Neuronal stem cell (in vitro differentiated cells): ENCODE results near the gene XYLT1.

Experiments
- DNase-seq: peaks from one replicate; pipeline ENCODE4 v3.0.0-alpha.2; 2013; ENCODE audit warnings: low spot score
- H2AFZ ChIP-seq: one replicate; pipeline ENCODE4 v1.6.1; 2013; ENCODE audit warnings: mild to moderate bottlenecking, low read length, inconsistent platforms
- H2AK5ac ChIP-seq: 2 replicates; pipeline ENCODE4 v1.6.1; 2013; ENCODE audit warnings: low read depth, mild to moderate bottlenecking, inconsistent platforms, low read length, moderate library complexity, mixed read lengths
- H2BK120ac ChIP-seq: 2 replicates; pipeline ENCODE4 v1.6.1; 2013; ENCODE audit warnings: low read depth, mild to moderate bottlenecking, inconsistent platforms, low read length, moderate library complexity, mixed read lengths
- H2BK12ac ChIP-seq: one replicate; pipeline ENCODE4 v1.6.1; 2013; ENCODE audit warnings: low read length, inconsistent platforms
- H2BK15ac ChIP-seq: 2 replicates; pipeline ENCODE4 v1.6.1; 2013; ENCODE audit warnings: mild to moderate bottlenecking, low read length, inconsistent platforms, mixed read lengths
- H2BK5ac ChIP-seq: one replicate; pipeline ENCODE4 v1.6.1; 2013; ENCODE audit warnings: inconsistent platforms, mild to moderate bottlenecking, low read length, moderate library complexity
- H3K14ac ChIP-seq: one replicate; pipeline ENCODE4 v1.6.1; 2013; ENCODE audit warnings: low read length, inconsistent platforms
- H3K18ac ChIP-seq: 2 replicates; pipeline ENCODE4 v1.6.1; 2013; ENCODE audit warnings: low read length, inconsistent platforms
- H3K23ac ChIP-seq: 2 replicates; pipeline ENCODE4 v1.6.1; 2013; ENCODE audit warnings: low read depth, mild to moderate bottlenecking, mixed read lengths, low read length, inconsistent platforms; ENCODE audit not compliant: poor library complexity
- H3K27ac ChIP-seq: replicated peaks from 3 replicates; pipeline ENCODE4 v1.5.1; 2013; ENCODE audit warnings: low read length, inconsistent platforms
- H3K27me3 ChIP-seq, 3 experiments: 2 replicates each; pipeline ENCODE4 v1.6.1; 2013; ENCODE audit warnings: low read length in 3 of 3, mild to moderate bottlenecking in 2 of 3, inconsistent platforms in 1 of 3, low read depth in 1 of 3, mixed read lengths in 1 of 3, moderate library complexity in 1 of 3; ENCODE audit not compliant: control insufficient read depth in 3 of 3, insufficient read depth in 3 of 3
- H3K36me3 ChIP-seq, 2 donors: replicated peaks in 1 of 2; 2 replicates each; pipeline ENCODE4 v1.6.1; 2013; ENCODE audit warnings: low read length in 2 of 2; ENCODE audit not compliant: control insufficient read depth in 2 of 2, insufficient read depth in 2 of 2
- H3K4ac ChIP-seq: 2 replicates; pipeline ENCODE4 v1.6.1; 2013; ENCODE audit warnings: inconsistent platforms, mild to moderate bottlenecking, low read length, moderate library complexity
- H3K4me1 ChIP-seq, 2 donors: 1 replicate in 1 of 2; 2 replicates in 1 of 2; pipeline ENCODE4 v1.6.1; 2013; ENCODE audit warnings: low read length in 2 of 2, low read depth in 1 of 2; ENCODE audit not compliant: control insufficient read depth in 2 of 2, insufficient read depth in 1 of 2
- H3K4me2 ChIP-seq: one replicate; pipeline ENCODE4 v1.6.1; 2013; ENCODE audit warnings: mild to moderate bottlenecking, low read length, inconsistent platforms; ENCODE audit not compliant: insufficient read depth, poor library complexity, severe bottlenecking
- H3K4me3 ChIP-seq, 2 donors: 2 replicates each; pipeline ENCODE4 v1.5.1; 2013; ENCODE audit warnings: low read length in 2 of 2, mild to moderate bottlenecking in 2 of 2, inconsistent platforms in 1 of 2, moderate library complexity in 1 of 2
- H3K79me1 ChIP-seq: one replicate; pipeline ENCODE4 v1.6.1; 2013; ENCODE audit warnings: low read depth, mild to moderate bottlenecking, inconsistent platforms, low read length, moderate library complexity
- H3K9ac ChIP-seq: one replicate; pipeline ENCODE4 v1.6.1; 2013; ENCODE audit warnings: mild to moderate bottlenecking, low read depth, low read length, inconsistent platforms; ENCODE audit not compliant: poor library complexity
- H3K9me3 ChIP-seq, 2 donors: replicated peaks in 1 of 2; 2 replicates each; pipeline versions ENCODE3 to v1.6.1; 2013; ENCODE audit warnings: low read length in 2 of 2, mild to moderate bottlenecking in 2 of 2, inconsistent platforms in 1 of 2, low read depth in 1 of 2, mixed read lengths in 1 of 2, moderate library complexity in 1 of 2; ENCODE audit not compliant: control insufficient read depth in 2 of 2, insufficient read depth in 1 of 2
- H4K8ac ChIP-seq: one replicate; pipeline ENCODE4 v1.6.1; 2013; ENCODE audit warnings: low read depth, mild to moderate bottlenecking, inconsistent platforms, low read length, moderate library complexity
- H4K91ac ChIP-seq: one replicate; pipeline ENCODE4 v1.6.1; 2013; ENCODE audit warnings: low read length, low read depth, mild to moderate bottlenecking, inconsistent platforms; ENCODE audit not compliant: poor library complexity
- WGBS, 2 donors: extraction: QIAGEN DNeasy Blood & Tissue Kit; methylation state at CpG; one replicate each; pipeline ENCODE4 v1.1.7; 2013; ENCODE audit warnings: missing lambda C conversion rate in 2 of 2, mixed read lengths in 1 of 2; ENCODE audit not compliant: insufficient read length in 2 of 2, insufficient replicate concordance in 1 of 2; ENCODE audit errors: extremely low coverage in 2 of 2; 5-methylcytosine and 5-hydroxymethylcytosine counted together

XYLT1 gene

GRCh38 chr16:17396762-17397498 lies 73.8 kb downstream of the XYLT1 start:
- H3K18ac ChIP-seq = no peak overlapping the region
- no peak overlapping the region for H4K91ac ChIP-seq
- H3K4me3 ChIP-seq = no peak overlapping the region
- no peak overlapping the region for H3K4ac ChIP-seq
- no peak overlapping the region for H2AFZ ChIP-seq
- DNase-seq = no peak
- no peak overlapping the region for H2BK120ac ChIP-seq
- H3K4me1 ChIP-seq = peaks cover 0 to 11% of the 10 kb centered on the region in 2 donors
- no peak overlapping the region for H2BK5ac ChIP-seq
- H3K27me3 ChIP-seq = no peaks in the 10 kb centered on the region
- no peaks in the 10 kb centered on the region for H3K36me3 ChIP-seq
- H3K9ac ChIP-seq = no peak overlapping the region
- no CpG with 5 or more reads among the region's 14 CpGs for WGBS, 2 donors
- no peaks in the 10 kb centered on the region for H3K9me3 ChIP-seq
- H3K23ac ChIP-seq = no peak overlapping the region
- no peak overlapping the region for H2BK12ac ChIP-seq
- H4K8ac ChIP-seq = no peak overlapping the region
- no peak overlapping the region for H3K4me2 ChIP-seq
- H3K14ac ChIP-seq = no peak overlapping the region
- H2AK5ac ChIP-seq = no peak overlapping the region
- H3K27ac ChIP-seq = no peak overlapping the region
- no peaks in the 10 kb centered on the region for H3K79me1 ChIP-seq
- no peak overlapping the region for H2BK15ac ChIP-seq

DNA sequence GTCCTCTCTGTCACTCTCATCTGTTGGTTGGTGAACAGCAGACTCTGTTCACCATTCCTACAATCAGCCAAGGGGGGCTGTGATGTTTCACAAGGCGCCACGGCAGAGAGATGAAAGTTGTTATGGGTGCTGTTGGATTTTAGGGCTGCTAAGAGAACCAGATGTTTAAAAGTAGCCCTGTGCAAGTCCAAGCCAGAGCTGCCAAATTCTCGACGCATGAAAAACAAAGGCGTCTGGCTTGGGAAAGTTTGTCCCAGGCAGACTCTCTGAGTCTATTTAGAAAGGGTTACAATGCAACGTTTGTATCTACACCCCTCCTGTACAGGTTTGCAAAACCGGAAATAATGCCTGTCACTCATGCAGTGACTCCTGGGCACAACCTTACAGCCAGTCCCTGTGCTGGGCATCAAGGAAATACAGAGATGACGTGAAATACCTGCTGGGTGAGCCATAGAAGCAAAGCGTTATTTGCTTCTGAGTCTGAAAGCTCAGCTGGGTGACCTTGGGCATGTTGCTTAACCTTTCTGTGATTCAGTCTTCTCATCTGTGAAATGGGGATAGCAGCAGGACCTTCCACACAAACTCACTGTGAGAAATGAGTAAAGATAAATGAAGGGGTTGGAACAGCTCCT lies 74.8 kb downstream of the XYLT1 start:
- no peak overlapping the region for H2BK5ac ChIP-seq
- H4K8ac ChIP-seq = no peak overlapping the region
- WGBS, 2 donors = no CpG with 5 or more reads among the region's 9 CpGs

DNA sequence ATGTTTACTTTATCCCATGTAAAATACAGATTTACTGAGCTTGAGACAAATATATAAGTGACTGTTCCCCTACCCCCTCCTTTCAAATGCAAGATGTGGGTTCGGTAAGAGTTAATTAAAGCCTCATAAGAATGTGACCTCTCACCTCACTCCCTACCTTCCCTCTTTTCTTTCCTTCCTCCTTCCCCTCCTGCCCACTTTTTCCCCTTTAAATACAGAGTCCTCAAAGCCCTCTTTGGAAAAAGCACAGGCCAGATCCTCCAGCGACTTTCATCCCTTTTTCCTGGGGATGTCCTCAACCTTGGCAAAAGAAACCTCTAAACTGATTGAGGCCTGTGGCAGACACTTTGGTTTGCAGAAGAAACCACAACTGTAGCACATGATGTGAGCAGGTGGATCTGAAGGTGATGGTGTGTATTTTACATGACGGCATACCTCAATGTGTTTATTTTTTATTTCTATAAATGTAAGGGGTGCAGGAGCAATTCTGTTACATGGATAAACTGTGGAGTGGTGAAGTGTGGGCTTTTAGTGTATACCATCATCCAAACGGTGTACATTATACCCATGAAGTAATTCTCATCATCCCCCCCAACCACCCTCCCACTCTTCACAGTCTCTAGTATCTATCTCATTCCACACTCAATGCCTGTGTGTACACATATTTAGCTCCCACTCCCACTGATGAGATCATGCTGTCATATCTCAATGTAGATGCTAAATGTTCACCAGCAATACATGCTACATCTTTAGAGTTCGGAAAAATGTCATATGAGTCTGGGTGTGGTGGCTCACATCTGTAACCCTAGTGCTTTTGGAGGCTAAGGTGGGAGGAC lies 77.7 kb downstream of the XYLT1 start:
- H3K14ac ChIP-seq = no peak overlapping the region
- H3K36me3 ChIP-seq = no peaks in the 10 kb centered on the region
- no peak overlapping the region for H3K4me3 ChIP-seq
- H3K27ac ChIP-seq = peak overlapping the region; percentile 34
- no peak overlapping the region for H3K4ac ChIP-seq
- H4K8ac ChIP-seq = no peak overlapping the region
- no CpG with 5 or more reads among the region's 5 CpGs for WGBS, 2 donors
- H3K27me3 ChIP-seq = no peaks in the 10 kb centered on the region
- no peak overlapping the region for H2AK5ac ChIP-seq
- no peak for DNase-seq
- no peak overlapping the region for H2BK12ac ChIP-seq
- H3K79me1 ChIP-seq = no peaks in the 10 kb centered on the region
- H3K4me1 ChIP-seq = peaks cover 0 to 12% of the 10 kb centered on the region in 2 donors
- H3K9ac ChIP-seq = no peak overlapping the region
- H3K18ac ChIP-seq = no peak overlapping the region
- H2AFZ ChIP-seq = no peak overlapping the region
- no peak overlapping the region for H4K91ac ChIP-seq
- no peak overlapping the region for H2BK5ac ChIP-seq
- H2BK120ac ChIP-seq = no peak overlapping the region
- H3K4me2 ChIP-seq = no peak overlapping the region
- H3K23ac ChIP-seq = no peak overlapping the region
- H2BK15ac ChIP-seq = no peak overlapping the region
- H3K9me3 ChIP-seq = no peaks in the 10 kb centered on the region

More for the DNA sequence above, 74.8 kb downstream of the XYLT1 start:
- Histone ChIP-seq H2BK120ac (no peak overlapping the region), H2AFZ (no peak overlapping the region), H2BK12ac (no peak overlapping the region), H3K27me3 (no peaks in the 10 kb centered on the region), H3K79me1 (no peaks in the 10 kb centered on the region), H3K23ac (no peak overlapping the region), H3K27ac (no peak overlapping the region), H3K36me3 (no peaks in the 10 kb centered on the region), H2BK15ac (no peak overlapping the region), H3K4me2 (no peak overlapping the region), H3K18ac (no peak overlapping the region), H2AK5ac (no peak overlapping the region), H3K9ac (no peak overlapping the region), H4K91ac (no peak overlapping the region), H3K9me3 (no peaks in the 10 kb centered on the region), H3K14ac (no peak overlapping the region), H3K4me3 (no peak overlapping the region), H3K4me1 (peaks cover 0 to 11% of the 10 kb centered on the region in 2 donors), H3K4ac (no peak overlapping the region)
- DNase-seq = no peak
